GM19324 (cell line): ENCODE measurements around the gene TBX4.
"Not testable (repeated sequence)": the region's sequence is repeated elsewhere in the genome, so short reads cannot be mapped to it uniquely, and the experiment has no call there.

Experiments
- ATAC-seq: cut with Tn5 transposase; IDR thresholded peaks from one replicate; pipeline ENCODE4 v1.9.1; 2021; ENCODE audit warnings: mild to moderate bottlenecking, moderate library complexity; ENCODE audit not compliant: unreplicated experiment, low FRiP score

The TBX4 gene

DNA sequence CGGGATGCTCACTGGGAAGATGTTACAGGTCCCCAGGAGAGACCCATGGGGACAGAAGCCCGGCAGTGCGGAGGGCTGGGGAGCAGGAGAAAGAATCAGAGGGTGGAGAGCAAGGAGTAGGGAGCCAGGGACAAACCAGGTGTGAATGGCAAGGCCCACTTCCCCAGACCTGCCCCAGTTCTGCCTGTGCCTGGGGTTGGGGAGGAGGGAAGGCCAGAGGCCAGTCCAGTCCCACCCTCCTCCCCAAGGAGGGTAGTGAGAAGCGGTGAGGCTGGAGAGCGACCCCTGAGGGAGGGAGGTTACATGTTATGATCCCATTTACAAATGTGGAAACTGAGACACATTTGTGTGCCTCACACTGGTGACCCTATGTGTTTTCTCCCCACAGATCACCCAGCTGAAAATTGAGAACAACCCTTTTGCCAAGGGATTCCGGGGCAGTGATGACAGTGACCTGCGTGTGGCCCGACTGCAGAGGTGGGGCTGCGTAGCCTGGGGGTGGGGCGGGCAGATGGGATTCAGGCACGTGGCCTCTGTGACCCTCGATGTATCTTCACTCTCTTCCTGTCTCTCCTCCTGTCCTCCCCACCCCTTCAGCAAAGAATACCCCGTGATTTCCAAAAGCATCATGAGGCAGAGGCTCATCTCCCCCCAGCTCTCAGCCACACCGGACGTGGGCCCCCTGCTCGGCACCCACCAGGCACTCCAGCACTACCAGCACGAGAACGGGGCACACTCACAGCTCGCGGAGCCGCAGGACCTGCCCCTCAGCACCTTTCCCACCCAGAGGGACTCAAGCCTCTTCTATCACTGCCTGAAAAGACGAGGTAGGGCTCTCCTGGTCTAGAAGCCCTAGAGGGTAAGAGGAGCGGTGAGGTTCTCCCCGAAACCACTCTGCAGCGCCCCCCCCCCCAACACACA is 27.5 kb downstream of the TBX4 start:
- ATAC-seq, result no peak

DNA sequence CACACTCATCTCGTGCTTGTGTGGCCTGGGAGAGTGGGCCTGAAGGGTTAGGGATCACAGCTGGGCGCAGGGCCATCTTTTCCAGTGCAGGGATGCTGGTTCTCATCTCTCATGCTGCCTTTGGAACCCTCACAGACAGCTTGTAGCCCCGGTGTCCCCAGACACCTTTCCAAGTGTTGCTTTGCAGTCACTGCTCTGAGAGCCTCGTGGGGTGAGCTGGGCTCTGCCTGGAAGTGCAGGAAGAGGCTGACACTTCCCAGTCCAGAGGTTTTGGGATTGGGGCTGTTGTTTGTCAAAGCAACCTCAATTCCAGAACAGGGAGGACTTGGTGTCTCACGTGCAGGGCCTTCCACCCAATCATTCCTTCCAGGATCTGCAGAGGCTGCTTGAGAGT is 28.2 kb downstream of the TBX4 start:
- ATAC-seq, result no peak

DNA sequence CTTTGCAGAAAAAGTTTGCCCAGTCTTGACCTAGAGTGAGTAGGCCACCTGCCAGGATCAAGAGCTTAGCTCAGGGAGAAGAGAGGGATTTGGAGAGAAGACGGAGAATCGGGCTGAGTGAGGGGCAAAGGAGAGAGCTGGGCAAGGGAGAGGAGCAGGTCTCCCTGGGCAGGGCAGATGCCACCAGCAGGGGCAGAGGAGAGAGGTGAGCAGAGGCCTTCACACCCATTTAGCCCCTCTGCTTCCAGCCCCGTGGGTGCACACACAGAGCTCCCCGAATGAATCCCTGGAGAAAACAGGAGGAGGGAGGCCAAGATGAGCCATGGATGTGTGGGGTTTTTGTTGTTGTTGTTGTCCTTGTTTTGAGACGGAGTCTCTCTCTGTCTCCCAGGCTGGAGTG is 29.2 kb downstream of the TBX4 start:
- no peak for ATAC-seq

DNA sequence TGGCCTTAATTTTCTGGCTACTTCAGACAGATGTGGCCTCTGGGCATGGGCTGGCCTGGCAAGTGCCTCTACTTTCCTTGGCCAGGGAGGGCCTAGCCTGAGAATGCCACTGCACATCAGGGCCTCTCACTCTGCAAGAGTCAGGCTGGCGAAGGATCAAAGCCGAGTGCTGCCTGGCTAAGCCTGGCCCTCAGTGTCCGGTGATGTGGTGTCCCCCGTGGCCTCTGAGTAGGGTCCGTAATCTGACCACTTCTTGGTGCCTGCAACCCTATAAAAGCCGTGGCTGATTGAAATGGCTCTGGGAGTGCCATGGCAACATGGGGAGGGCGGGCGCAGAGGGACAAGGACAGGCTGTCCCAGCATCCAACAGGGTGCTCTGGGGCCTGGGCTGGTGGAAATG is 30.2 kb downstream of the TBX4 start:
- ATAC-seq, result no peak

DNA sequence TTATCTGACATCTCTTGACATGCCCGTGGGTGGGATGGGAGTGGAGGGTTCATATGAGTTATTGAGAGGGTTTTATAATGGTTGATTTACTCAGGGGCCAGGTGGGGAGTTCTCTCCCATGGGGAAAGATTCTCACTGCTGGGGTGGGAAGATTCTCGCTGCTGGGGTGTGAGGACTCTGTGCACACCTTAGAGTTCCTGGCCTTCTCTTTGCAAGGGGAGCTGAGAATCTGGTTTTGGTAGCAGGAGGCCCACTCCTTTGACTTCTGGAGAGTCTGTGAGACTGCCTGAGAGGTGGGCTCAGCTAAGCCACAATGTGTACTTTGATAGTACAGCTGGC is 31.5 kb downstream of the TBX4 start:
- no peak for ATAC-seq

DNA sequence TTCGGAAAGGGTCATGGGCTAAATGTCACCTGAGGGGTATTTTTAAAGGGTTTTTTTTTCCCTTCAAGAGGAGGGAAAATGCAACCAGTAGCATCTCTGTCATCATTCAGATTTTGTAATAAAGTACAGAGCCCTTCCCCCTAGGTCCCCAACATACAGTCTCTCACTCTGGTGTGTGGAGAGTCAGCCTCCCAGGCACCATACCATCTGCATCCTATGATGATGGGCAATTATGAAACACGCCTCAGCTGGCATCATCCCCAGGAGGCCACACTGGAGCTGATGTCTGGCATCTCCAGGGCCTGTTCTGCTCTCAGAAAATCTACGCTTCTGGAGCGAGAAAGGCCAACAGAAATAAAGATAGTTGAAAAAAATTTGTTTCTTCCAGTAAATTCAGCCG is 32.0 kb downstream of the TBX4 start:
- no peak for ATAC-seq

DNA sequence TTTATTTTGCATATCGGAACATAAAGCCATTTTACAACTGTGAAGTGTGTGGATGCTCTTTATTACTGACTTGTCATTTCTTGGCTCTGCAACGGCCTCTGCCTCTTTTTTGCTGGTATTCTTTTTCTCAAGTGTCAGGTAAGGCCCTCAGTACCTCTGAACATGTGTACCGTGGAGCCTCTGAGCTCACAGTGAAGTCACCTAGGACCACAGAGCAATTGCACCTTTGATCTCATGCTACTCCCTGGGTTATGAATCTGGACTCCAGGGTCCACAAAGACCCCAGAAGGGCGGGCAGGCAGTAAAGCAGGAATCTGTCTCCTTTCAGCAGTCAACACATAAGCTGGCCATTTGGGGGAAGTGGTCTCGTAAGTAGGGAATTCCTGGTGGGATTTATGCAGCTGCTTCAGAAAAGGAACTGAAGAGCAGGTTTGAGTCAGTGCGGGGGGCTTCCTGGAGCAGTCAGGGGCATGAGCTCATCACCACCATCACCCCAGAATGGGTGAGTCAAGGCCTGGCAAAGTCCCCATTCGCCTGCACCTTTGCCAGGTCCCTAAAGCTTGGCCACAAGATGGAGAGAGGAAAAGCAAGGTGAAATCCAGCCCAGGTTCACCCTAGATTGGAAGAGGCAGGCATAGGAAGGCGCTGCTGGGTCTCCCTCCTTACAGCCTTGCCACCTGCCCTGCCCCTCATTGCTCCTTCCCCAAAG is 33.0 kb downstream of the TBX4 start:
- ATAC-seq, result no peak

DNA sequence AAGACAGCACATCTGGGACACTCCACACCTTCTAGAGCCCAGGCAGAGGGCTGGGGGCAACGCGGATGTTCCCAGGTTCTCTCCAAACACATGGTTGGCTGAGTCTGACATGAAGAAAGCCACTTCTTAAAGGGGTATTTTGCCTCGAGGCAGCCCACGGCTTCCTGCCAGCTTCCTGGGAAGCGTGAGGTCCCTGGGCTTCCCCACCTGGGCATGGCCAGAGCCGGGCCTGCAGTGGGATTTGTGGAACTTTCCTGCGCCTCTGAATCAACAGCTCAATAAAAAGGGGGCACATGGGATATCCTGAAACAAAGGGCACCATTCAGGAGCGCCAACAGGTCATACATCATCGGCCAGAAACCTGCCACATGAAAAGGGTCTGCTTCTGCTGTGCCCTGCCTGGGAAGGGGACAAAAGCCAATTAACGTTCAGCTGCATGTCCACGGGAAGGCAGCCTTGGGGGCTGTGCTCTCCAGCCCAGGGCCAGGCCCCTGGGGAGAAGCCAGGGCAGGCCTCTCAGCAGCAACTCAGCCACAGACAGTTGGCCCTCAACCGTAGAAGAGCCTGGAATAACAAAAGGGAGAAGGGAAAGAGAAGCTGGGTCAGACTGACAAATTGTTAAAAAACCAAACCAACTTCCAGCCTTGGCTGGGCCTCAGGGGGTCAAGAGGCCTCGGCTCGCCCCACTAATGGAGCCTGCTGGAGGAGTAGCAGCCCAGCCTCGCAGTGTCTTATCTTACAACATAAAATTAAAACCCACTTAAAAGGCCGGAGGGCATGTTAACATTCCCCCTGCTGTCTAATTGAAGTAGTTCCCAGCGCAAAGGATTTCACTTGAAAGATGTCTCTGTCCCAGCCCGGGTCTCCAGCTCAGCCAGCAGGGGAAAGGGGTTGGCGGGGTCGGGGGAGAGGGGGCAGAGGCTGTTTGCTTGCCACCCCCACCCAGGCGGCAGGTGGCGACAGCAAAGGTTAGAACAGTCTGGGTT is 34.2 kb downstream of the TBX4 start:
- no peak for ATAC-seq

DNA sequence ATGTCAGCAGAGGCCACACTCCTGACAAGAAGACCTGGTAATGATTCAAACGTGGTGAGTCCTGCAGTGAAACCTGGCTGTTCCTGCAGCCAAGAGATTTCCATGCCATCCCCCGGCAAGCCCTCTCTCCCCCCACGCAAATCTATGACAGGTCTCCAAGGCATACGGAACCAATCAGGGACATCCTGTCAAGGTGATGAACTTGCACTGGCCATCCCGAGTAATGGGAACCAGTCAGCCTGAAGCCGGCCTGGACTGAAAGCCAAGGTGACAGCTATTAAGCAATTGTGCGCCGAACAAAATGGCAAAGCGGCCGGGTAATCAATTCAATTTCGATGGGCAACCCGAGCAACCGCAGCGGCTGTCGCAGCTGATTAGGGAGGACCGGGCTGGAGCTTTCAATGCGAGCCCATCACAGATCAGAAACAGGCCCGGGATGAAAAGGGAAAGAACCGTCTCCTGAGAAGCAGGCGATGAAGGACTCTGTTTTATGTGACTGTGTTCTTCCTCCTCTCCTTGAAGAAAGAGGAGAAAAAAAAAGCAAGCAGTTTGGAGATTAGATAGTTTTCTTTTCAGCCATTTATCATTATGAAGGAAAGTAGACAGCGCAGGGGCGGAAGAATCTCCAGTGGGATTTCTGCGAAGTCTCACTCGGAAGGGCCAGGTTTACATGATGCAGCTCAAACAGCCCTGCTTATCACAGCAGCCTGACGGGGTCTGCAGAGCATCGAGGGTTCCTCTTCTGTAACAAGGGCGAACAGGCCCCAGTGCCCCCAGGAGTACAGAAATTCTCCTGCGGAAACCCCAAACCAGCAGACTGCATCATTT is 35.2 kb downstream of the TBX4 start:
- ATAC-seq, result no peak

DNA sequence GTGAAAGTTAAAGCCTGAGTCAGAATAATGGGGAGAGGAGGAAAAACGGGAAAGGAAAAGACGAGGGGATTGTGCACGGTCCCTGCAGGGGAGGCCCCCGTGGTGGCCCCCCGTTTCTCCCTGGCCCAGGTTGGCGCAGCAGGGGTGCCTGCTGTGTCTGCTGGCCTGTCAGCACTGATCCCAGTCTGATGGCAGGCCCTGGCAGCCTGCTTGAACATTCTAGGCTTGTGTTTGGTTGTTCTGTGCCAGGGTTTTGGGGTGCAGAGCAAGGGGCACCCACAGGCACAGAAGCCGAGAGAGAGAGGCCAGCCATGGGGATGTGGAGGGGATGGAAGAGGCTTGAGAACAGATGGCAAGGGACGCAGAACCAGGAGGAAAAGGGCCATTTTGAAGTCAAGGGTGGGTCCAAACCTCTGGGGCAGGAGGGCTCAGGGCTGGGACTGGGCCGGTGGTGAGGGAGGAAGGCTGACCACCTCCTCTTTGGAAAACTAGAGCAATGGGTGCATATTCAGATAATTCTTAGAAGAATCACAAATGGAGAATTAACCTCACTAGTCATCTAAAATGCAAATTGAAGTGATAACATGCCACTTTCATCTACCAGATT is 35.9 kb downstream of the TBX4 start:
- ATAC-seq, result no peak

DNA sequence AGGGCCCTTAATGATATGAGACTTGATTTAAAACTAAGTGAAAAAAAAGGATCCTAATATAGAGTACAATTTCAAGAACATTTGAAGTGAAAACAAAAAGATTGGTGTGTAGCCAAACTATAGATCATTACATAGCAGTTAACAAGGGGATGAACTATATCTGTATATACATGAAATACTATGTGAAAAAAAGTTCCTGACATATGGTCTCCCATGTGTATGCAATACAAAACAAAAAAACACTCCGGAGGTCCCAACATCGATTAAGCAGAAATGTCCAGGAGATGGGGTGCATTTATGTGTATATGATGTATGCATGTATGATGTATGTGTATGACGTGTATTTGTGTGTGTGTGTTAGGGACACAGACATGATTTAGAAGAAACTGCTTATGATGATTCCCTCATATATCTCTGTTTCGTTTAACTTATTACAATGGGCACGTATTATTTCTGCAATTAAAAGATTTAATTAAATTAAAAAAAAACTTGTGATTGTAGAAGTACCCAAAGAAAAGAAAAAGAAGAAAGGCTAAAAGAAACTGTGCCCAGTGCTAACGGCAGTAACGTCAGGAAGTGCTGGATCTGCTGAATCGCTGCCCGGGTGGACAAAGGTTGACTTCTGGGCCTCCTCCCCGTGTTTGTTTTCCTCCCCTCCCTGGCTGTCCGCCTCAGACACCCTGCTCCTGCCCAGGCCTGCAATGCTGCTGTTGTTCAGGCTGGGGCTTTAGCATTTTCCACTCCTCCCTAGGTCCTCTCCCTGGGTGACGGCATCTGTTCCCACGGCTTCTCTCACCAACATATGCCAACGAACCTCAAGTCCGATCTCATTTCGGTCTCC is 36.9 kb downstream of the TBX4 start:
- no peak for ATAC-seq

DNA sequence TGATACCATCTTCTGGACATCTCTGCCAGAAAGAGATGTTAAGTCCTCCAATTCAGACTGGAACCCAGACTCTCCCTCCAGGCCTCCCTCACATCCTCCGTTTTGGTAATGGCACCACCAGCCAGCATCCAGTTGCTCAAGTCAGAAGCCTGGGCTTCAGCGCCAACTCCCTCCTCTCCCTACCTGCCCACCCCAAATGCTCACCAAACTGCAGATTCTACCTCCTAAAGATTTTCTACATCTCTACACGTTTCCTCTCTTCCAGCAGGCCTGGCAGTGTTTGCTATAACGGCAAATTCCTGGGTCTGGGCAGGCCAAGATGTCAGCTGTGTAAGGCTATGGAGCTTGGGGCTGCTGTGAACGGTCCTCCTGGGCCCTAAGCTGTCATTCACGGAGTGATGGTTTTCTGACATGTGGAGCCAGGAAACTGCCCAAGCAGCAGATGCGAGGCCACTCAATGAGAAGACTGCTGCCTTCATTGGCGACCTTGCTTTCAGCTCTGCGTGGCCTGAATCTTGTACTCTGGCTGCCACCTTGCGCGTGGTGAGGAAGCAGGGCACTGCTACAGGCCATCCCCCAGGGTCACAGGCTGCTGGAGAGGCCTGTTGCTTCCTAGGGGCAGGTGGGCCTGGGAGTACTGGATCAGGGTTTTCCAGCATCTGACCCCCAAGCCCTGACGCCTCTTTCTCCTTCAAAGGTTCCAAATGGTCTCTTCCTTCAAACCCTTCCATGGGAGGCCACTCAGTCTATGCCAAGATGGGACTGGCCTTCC is 37.7 kb downstream of the TBX4 start:
- ATAC-seq, result no peak

DNA sequence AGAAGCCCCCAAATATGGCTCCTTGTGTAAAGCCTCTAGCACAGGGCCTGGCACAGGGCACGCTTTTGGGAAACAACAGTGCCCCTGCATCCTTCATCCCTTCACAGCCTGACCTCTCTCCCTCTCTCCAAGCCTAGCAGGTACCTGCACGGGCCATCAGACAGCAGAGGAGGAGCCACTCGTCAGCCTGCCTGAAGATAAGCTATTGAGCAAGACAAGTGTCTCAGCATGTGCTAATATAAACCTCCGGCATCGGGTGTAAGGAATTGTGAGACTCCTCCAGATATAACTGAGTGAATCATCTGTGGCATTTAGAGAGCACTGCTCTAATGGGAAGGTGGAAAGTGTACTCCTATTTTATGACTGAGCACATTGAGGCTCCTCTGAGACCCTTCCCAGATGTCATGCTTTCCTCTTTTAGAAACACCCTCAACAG is 38.3 kb downstream of the TBX4 start:
- no peak for ATAC-seq

DNA sequence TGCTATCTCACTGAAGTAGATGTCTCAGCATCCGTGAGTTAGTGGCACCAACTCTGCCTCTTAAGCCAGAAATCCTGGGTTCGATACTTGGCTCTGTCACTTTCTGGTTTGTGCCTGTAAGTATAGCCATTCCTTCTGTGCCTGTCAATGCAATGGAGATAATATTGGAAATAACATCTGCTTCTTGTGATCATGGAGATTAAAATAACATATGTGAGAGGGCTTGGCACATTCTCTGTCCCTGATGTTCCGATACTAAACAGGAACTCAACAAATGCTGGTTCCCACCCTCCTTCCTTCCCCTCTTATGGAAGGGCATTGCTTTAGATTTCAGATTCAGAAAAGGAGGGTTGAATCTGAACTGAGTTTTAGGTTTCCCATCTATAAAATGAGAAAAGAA is 39.8 kb downstream of the TBX4 start:
- ATAC-seq, result no peak

DNA sequence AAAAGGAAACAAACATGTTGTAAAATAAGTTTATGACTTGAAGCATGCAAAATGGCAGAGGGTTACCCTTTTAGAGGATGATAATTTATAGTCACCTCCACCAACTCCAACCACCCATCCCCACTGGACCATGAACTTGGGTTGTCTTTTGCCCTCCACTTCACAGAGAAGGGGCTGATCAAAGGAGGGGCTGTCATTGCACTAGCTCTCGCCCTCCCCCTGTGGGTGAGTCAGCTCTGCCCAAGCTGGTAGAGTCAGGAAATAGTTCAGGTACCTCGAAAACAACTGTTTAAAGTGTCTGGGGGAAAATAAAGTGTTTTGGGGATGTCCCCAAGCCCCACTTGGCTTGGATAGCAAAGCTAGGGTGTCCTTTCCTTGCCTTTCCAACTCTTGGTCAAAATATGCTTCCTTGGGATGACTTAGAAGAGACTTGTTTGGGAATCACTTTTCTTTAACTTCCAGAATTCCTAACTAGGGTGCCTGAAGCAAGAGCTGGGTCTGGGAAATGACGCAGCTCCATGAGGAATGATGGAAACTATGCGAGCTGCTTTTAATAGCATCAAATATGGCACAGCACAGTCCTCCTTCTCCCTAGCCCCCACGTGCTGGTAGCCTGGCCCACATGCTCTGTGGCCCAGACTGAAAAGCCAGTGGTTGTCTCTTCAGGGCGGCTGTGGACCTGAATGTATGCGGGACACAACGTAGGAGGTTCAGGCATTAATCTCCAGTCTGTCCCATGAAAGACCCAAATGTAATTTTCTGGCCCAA is 40.7 kb downstream of the TBX4 start:
- no peak for ATAC-seq

DNA sequence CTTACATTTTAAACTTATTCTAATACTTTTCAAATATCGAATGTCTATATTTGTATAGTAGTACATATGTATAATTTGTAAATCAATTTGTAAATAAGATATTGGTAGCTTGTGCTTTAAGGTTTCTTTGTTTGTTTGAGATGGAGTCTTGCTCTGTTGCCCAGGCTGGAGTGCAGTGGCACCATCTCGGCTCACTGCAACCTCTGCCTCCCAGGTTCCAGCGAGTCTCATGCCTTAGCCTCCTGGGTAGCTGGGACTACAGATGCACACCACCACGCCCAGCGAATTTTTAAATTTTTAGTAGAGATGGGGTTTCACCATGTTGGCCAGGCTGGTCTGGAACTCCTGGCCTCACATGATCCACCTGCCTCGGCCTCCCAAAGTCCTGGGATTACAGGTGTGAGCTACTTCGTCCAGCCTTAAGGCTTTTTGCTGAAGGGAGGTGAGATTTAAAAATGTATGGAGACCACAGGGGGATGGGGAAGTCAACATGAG is 41.7 kb downstream of the TBX4 start:
- not testable (repeated sequence) for ATAC-seq
